WERI-Rb-1 (cell line): ENCODE results near the gene CD22.

Source experiments
- DNase-seq: peaks from one replicate; pipeline ENCODE4 v3.0.0-alpha.2; 2020
- H3K27ac ChIP-seq: fragments of 250-450 bp; sonication (Bioruptor Pico); 2 replicates; pipeline ENCODE4 v1.5.1; 2020; ENCODE audit warnings: mild to moderate bottlenecking, moderate library complexity
- H3K27me3 ChIP-seq: fragments of 250-450 bp; sonication (Bioruptor Pico); 2 replicates; pipeline ENCODE4 v1.5.1; 2021; ENCODE audit warnings: mild to moderate bottlenecking, low read depth, moderate library complexity; ENCODE audit not compliant: insufficient read depth, severe bottlenecking
- H3K36me3 ChIP-seq: fragments of 250-450 bp; sonication (Bioruptor Pico); 2 replicates; pipeline ENCODE4 v1.5.1; 2020; ENCODE audit warnings: mild to moderate bottlenecking, moderate library complexity
- H3K4me3 ChIP-seq: 2 replicates; pipeline ENCODE4 v1.5.1; 2011; ENCODE audit warnings: low read depth, mild to moderate bottlenecking, control low read depth, low read length
- H3K9me3 ChIP-seq: fragments of 250-450 bp; sonication (Bioruptor Pico); 2 replicates; pipeline ENCODE4 v1.5.1; 2021; ENCODE audit warnings: mild to moderate bottlenecking, moderate library complexity; ENCODE audit not compliant: severe bottlenecking
- CTCF ChIP-seq: IDR thresholded peaks from 2 replicates; pipeline ENCODE4 v1.5.1; 2011; ENCODE audit warnings: low read depth, mild to moderate bottlenecking, control low read depth, inconsistent platforms, low read length

The CD22 gene

DNA sequence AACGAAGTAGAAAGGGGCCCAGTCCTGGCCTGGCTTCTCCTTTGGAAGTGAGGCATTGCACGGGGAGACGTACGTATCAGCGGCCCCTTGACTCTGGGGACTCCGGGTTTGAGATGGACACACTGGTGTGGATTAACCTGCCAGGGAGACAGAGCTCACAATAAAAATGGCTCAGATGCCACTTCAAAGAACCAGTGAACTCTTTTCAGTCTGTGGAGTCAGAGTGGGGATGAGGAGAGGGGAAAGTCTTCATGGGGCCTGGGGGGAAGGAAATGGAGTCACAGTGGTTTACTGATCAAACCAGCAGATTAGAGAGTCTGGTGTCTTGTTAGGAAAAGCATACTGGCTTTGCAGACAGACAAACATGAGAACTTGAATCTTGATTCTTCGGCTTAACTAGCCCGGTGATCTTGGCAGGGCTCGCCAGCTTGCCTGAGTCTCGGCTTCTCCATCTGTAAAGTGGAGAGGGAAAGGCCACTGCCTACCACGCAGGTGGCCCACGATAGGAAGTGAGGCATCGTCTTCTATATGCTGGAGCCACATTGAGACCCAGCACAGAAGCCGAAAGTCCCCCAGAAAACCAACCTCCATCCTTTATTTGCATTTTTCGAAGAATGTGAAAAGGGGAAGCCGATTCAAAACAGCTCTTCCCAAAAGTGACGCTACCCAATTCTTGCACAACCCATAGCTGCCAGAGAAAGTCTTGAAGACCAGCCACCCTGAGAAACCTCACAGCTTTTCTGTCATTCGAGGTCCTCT is 18.4 kb downstream of the CD22 start, which contains the start of gene FFAR1:
FFAR1 (plus strand) TSS at position 732 of the 759 bp plus-strand sequence. CDS start 3,650 bp downstream, outside the sequence.
- no peaks in the 10 kb centered on the region for H3K36me3 ChIP-seq
- no peak for DNase-seq
- no peaks in the 10 kb centered on the region for H3K9me3 ChIP-seq
- H3K27me3 ChIP-seq = no peaks in the 10 kb centered on the region
- no peak within 1 kb of the TSS for H3K4me3 ChIP-seq
- no peak for TF ChIP-seq CTCF
- no peak within 1 kb of the TSS for H3K27ac ChIP-seq

DNA sequence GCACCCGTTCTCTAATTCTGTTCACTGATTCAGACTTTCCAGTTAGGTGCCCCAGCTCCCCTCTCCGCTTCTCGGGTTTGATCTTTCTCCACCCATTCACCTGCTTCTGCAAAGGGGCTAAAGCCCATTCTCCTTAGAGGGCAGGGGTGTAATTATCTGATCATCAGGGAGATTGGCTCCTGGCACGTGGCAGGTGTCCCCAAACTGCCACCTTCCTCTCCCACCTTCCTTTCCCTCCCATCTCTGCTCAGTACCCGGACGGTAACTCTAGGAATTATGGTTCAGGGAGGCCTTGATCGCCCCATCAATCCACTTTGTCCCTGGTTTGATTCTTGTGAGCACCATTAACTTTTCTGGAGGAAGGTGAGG is 18.9 kb downstream of the CD22 start:
- Histone ChIP-seq H3K4me3 (no peak overlapping the region), H3K27ac (no peak overlapping the region)
- no peak for TF ChIP-seq CTCF

GRCh38 chr19:35348911-35349611 is 20.1 kb downstream of the CD22 start:
- H3K27ac ChIP-seq = no peak overlapping the region
- H3K4me3 ChIP-seq = no peak overlapping the region
- H3K9me3 ChIP-seq = no peaks in the 10 kb centered on the region
- no peak for DNase-seq
- TF ChIP-seq CTCF = no peak
- no peaks in the 10 kb centered on the region for H3K36me3 ChIP-seq
- H3K27me3 ChIP-seq = no peaks in the 10 kb centered on the region

More for the DNA sequence above, 18.9 kb downstream of the CD22 start:
- H3K36me3 ChIP-seq = no peaks in the 10 kb centered on the region
- no peaks in the 10 kb centered on the region for H3K9me3 ChIP-seq
- H3K27me3 ChIP-seq = no peaks in the 10 kb centered on the region
- DNase-seq = no peak

DNA sequence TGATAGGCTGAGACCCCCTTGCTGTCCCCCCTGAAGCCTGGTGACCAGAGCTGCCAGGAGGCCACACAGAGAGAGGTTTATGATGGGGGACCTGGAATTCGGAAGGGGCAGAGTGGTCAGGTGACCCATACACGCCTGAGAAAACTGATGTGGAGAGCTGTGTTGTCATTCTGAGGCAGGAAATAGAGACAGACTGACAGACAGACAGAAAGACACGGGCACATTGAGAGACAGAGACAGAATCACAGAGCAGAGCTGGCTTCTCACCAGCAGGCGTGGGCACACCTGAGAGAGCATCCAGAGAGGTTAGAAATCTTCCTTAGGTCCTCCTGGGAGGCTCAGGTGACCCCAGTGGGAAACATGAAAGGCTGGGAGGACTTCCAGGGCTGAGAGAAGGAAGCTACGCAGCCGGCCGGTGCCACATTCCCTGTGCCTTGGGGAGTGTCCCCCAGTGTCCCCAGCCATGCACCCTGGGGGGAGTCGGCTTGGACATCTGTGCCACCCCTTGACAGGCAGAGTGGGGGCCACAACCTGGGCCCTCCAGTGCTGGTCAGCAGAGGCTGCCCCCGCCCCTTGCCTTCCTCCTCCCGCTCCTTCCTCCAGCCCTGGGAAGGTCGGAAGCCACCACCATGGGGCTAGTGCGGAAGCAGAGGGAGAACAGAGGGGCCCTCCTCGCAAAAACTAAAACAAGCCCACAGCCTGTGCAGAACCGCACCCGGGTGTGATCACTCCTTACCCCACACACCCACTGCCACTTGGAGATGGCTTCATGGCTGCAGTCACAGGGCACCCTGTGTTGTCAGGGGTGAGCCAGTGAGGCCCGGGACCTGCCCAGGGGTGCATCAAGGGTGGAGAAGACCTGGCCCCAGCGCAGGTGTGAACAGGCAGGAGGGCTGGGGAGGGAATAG is 20.9 kb downstream of the CD22 start:
- Histone ChIP-seq H3K4me3 (no peak overlapping the region), H3K27ac (no peak overlapping the region), H3K36me3 (no peaks in the 10 kb centered on the region), H3K9me3 (no peaks in the 10 kb centered on the region), H3K27me3 (no peaks in the 10 kb centered on the region)
- no peak for TF ChIP-seq CTCF
- DNase-seq = no peak

DNA sequence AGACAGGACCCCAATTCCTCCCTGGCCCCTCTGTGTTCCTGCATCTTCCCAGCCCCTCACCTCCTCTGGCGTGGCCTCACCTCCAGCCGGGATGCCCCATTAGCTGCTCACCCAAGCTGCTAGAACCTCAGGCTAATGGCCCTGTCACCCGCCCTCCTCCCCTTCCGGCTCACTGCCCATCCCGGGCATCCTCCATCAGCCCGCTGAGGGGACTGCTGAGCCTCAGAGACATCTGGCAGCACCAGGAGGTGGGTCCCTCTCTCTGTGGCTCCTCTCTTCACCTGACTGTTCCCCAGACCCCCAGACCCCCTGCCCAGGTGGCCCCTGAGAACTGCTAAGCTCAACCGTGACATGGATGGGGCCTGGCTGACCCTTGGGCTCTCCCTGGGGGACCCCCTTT is 21.6 kb downstream of the CD22 start:
- Histone ChIP-seq H3K27me3 (no peaks in the 10 kb centered on the region), H3K4me3 (no peak overlapping the region), H3K27ac (no peak overlapping the region), H3K36me3 (no peaks in the 10 kb centered on the region), H3K9me3 (no peaks in the 10 kb centered on the region)
- DNase-seq = no peak
- TF ChIP-seq CTCF = no peak
